T-helper 1 cell treated with Interleukin-12 subunit alpha and Interleukin-12 subunit beta and Interleukin-4 antibody, amounts not matched to agents 30 ng/mL and 1 ng/mL, for 36 hours (primary cell): Measurements from ENCODE around the gene WFS1. TPM values are rescaled to one million over a fixed set of nuclear protein-coding genes. Genes with fewer than 3 reads are reported as not detected.

Experiments used
- intact Hi-C: fragments of 100-400 bp; cut with micrococcal nuclease; formaldehyde crosslinking; loops from one replicate; pipeline ENCODE4 v1.15.1; 2024
- total RNA-seq: library from RNA; stranded (reverse); gene quantifications from 2 replicates; pipeline ENCODE4 v1.2.3, GENCODE V29; 2022

WFS1 gene
- total RNA-seq, 1 donor from 2014 or later, result 6.5 TPM

- intact Hi-C loops, result no loop called here
Measured at GRCh38 chr4:6235901-6236640, 33.6 kb upstream of the WFS1 start.

GRCh38 chr4:6236816-6237390 lies 32.7 kb upstream of the WFS1 start:
- intact Hi-C loops, result no loop called here

GRCh38 chr4:6239486-6239885 lies 30.2 kb upstream of the WFS1 start:
- intact Hi-C loops, result no loop called here

- intact Hi-C loops, result no loop called here
Measured at GRCh38 chr4:6239968-6240367, 29.7 kb upstream of the WFS1 start.

GRCh38 chr4:6241062-6241845 lies 28.4 kb upstream of the WFS1 start:
- intact Hi-C loops, result no loop called here

GRCh38 chr4:6242271-6243029 lies 27.2 kb upstream of the WFS1 start:
- intact Hi-C loops, result no loop called here

GRCh38 chr4:6245246-6246169 lies 24.1 kb upstream of the WFS1 start:
- intact Hi-C loops, result no loop called here

GRCh38 chr4:6246170-6246634 lies 23.4 kb upstream of the WFS1 start:
- intact Hi-C loops, result no loop called here

GRCh38 chr4:6248394-6248793 lies 21.3 kb upstream of the WFS1 start:
- intact Hi-C loops, result no loop called here

- intact Hi-C loops, result loop anchor here (1.0 kb wide), 8 partner anchors 19 to 296 kb away; partner anchors contain the start of gene WFS1
Measured at GRCh38 chr4:6250235-6250983, 19.2 kb upstream of the WFS1 start.

GRCh38 chr4:6250984-6251295 lies 18.7 kb upstream of the WFS1 start:
- intact Hi-C loops, result loop anchor here (1.0 kb wide), 8 partner anchors 18 to 295 kb away; partner anchors contain the start of gene WFS1

GRCh38 chr4:6251365-6251764 lies 18.3 kb upstream of the WFS1 start:
- intact Hi-C loops, result no loop called here

GRCh38 chr4:6252051-6252450 lies 17.6 kb upstream of the WFS1 start:
- intact Hi-C loops, result no loop called here

GRCh38 chr4:6253111-6253510 lies 16.5 kb upstream of the WFS1 start:
- intact Hi-C loops, result no loop called here

GRCh38 chr4:6253961-6254360 lies 15.7 kb upstream of the WFS1 start:
- intact Hi-C loops, result no loop called here

- intact Hi-C loops, result no loop called here
Measured at GRCh38 chr4:6256141-6256540, 13.5 kb upstream of the WFS1 start.

- intact Hi-C loops, result no loop called here
Measured at GRCh38 chr4:6257247-6258025, 12.2 kb upstream of the WFS1 start.

GRCh38 chr4:6258026-6258360 lies 11.7 kb upstream of the WFS1 start:
- intact Hi-C loops, result no loop called here

- intact Hi-C loops, result no loop called here
Measured at GRCh38 chr4:6258741-6259140, 10.9 kb upstream of the WFS1 start.
